SK-N-SH (cell line): ENCODE measurements around the gene PRKN. TPM values are rescaled to one million over a fixed set of nuclear protein-coding genes. Genes with fewer than 3 reads are reported as not detected.

Source experiments
- CTCF ChIA-PET: fragments of 300-600, 350-600 bp; formaldehyde crosslinking; extraction: SDS; loops from one replicate; lab custom pipeline; 2021; lab: Yijun Ruan, JAX
- POLR2A ChIA-PET: fragments of 350-600 bp; sonication (Branson Sonifier 250); formaldehyde crosslinking; extraction: SDS; loops from one replicate; lab custom pipeline; 2020; ENCODE audit warnings: antibody characterized with exemption, inconsistent platforms; lab: Yijun Ruan, JAX
- DNase-seq: peaks from one replicate; pipeline ENCODE4 v3.0.0; 2012
- H2AFZ ChIP-seq: fragments of 200-600 bp; sonication (generic); 2 replicates; pipeline ENCODE4 v1.8.1; 2016; ENCODE audit warnings: antibody characterized with exemption, mild to moderate bottlenecking, low read depth
- H3F3A ChIP-seq: fragments of 200-600 bp; sonication (generic); replicated peaks from 2 replicates; pipeline ENCODE3; 2016; ENCODE audit warnings: antibody characterized with exemption, mild to moderate bottlenecking; ENCODE audit not compliant: insufficient read depth
- H3K27ac ChIP-seq, 2 experiments: fragments of 200-500 bp in 1 of 2; fragments of 200-600 bp in 1 of 2; sonication (Bioruptor generic) in 1 of 2; sonication (generic), shearing (Covaris generic) in 1 of 2; 2 replicates each; pipeline versions ENCODE4 v1.5.1 to v1.6.1; 2014 to 2016; ENCODE audit warnings: low read depth in 2 of 2, inconsistent platforms in 1 of 2, low read length in 1 of 2, mild to moderate bottlenecking in 1 of 2, mixed read lengths in 1 of 2
- H3K27me3 ChIP-seq: fragments of 200-600 bp; sonication (generic), shearing (Covaris generic); 2 replicates; pipeline ENCODE4 v1.6.1; 2016; ENCODE audit warnings: mixed run types; ENCODE audit not compliant: insufficient read depth
- H3K36me3 ChIP-seq, 2 experiments: fragments of 200-500 bp in 1 of 2; fragments of 200-600 bp in 1 of 2; sonication (Bioruptor generic) in 1 of 2; sonication (generic) in 1 of 2; replicated peaks in 1 of 2; 2 replicates each; pipeline versions ENCODE3 to v1.5.1; 2014 to 2016; ENCODE audit warnings: low read length in 1 of 2, mild to moderate bottlenecking in 1 of 2; ENCODE audit not compliant: insufficient read depth in 2 of 2, control insufficient read depth in 1 of 2
- H3K4me1 ChIP-seq, 2 experiments: fragments of 200-500 bp in 1 of 2; fragments of 200-600 bp in 1 of 2; sonication (Bioruptor generic) in 1 of 2; sonication (generic), shearing (Covaris generic) in 1 of 2; 2 replicates each; pipeline versions ENCODE4 v1.5.1 to v1.6.1; 2014 to 2016; ENCODE audit warnings: low read depth in 1 of 2, low read length in 1 of 2, mixed run types in 1 of 2; ENCODE audit not compliant: insufficient read depth in 2 of 2, control insufficient read depth in 1 of 2
- H3K4me2 ChIP-seq: fragments of 200-600 bp; sonication (generic), shearing (Covaris generic); 2 replicates; pipeline ENCODE4 v1.6.1; 2017; ENCODE audit warnings: mixed run types
- H3K4me3 ChIP-seq, 2 experiments: fragments of 200-500 bp in 1 of 2; fragments of 200-600 bp in 1 of 2; sonication (Bioruptor generic) in 1 of 2; sonication (generic), shearing (Covaris generic) in 1 of 2; 2 replicates each; pipeline versions ENCODE4 v1.5.1 to v1.8.1; 2014 to 2016; ENCODE audit warnings: low read depth in 2 of 2, inconsistent platforms in 1 of 2, low read length in 1 of 2, mild to moderate bottlenecking in 1 of 2, mixed read lengths in 1 of 2, moderate library complexity in 1 of 2
- H3K79me2 ChIP-seq: fragments of 200-600 bp; sonication (generic); 2 replicates; pipeline ENCODE4 v1.8.1; 2017; ENCODE audit warnings: mild to moderate bottlenecking; ENCODE audit not compliant: insufficient read depth
- H3K9ac ChIP-seq: fragments of 200-600 bp; sonication (generic); 2 replicates; pipeline ENCODE4 v1.6.1; 2017; ENCODE audit warnings: mixed run types
- H3K9me2 ChIP-seq: fragments of 200-600 bp; sonication (generic); 2 replicates; pipeline ENCODE4 v1.6.1; 2017; ENCODE audit warnings: mixed run types
- H3K9me3 ChIP-seq: fragments of 200-600 bp; sonication (generic); 2 replicates; pipeline ENCODE4 v1.6.1; 2017; ENCODE audit warnings: mixed run types, mild to moderate bottlenecking, moderate library complexity
- H4K20me1 ChIP-seq: fragments of 200-600 bp; sonication (generic); 2 replicates; pipeline ENCODE4 v1.6.1; 2017; ENCODE audit warnings: mild to moderate bottlenecking, mixed run types; ENCODE audit not compliant: insufficient read depth
- FOSL2 ChIP-seq: IDR thresholded peaks from 2 replicates; pipeline ENCODE4 v1.4.0; 2012; ENCODE audit warnings: low read depth, mild to moderate bottlenecking, moderate library complexity, borderline replicate concordance
- FOXJ3 ChIP-seq: sonication (generic); formaldehyde crosslinking; IDR thresholded peaks from 2 replicates; pipeline ENCODE4 v1.5.1; 2020; ENCODE audit warnings: mild to moderate bottlenecking, missing genetic modification reagents
- FOXM1 ChIP-seq: IDR thresholded peaks from 2 replicates; pipeline ENCODE4 v1.4.0; 2012; ENCODE audit warnings: low read depth, mild to moderate bottlenecking
- GABPA ChIP-seq: IDR thresholded peaks from 2 replicates; pipeline ENCODE4 v1.4.0; 2012; ENCODE audit warnings: low read depth, mild to moderate bottlenecking
- GATA2 ChIP-seq: sonication (generic); formaldehyde crosslinking; IDR thresholded peaks from 2 replicates; pipeline ENCODE4 v1.5.0; 2020; ENCODE audit warnings: mild to moderate bottlenecking, missing genetic modification reagents
- IRF3 ChIP-seq: fragments of 150-350 bp; IDR thresholded peaks from 2 replicates; pipeline ENCODE4 v1.6.1; 2016; ENCODE audit warnings: mild to moderate bottlenecking, low read depth, low read length
- MXI1 ChIP-seq: IDR thresholded peaks from 2 replicates; pipeline ENCODE4 v1.6.1; 2012; ENCODE audit warnings: mild to moderate bottlenecking, low read depth, low read length, improper control_type of control experiment
- NFIC ChIP-seq: IDR thresholded peaks from 2 replicates; pipeline ENCODE4 v1.4.0; 2012; ENCODE audit warnings: borderline replicate concordance
- NRF1 ChIP-seq: IDR thresholded peaks from 2 replicates; pipeline ENCODE4 v1.6.1; 2012; ENCODE audit warnings: low read depth, mild to moderate bottlenecking, low read length
- POLR2AphosphoS5 ChIP-seq: IDR thresholded peaks from 2 replicates; pipeline ENCODE4 v1.6.1; 2012; ENCODE audit warnings: low read depth, low read length
- SIN3A ChIP-seq: IDR thresholded peaks from 2 replicates; pipeline ENCODE4 v1.6.1; 2012; ENCODE audit warnings: low read depth, mild to moderate bottlenecking, low read length, moderate library complexity, borderline replicate concordance
- TAF1 ChIP-seq: IDR thresholded peaks from 2 replicates; pipeline ENCODE4 v1.6.1; 2012; ENCODE audit warnings: low read depth, mild to moderate bottlenecking, low read length, moderate library complexity, borderline replicate concordance
- YY1 ChIP-seq: IDR thresholded peaks from 2 replicates; pipeline ENCODE4 v1.4.0; 2012; ENCODE audit warnings: low read depth, mild to moderate bottlenecking
- WGBS: methylation state at CpG from one replicate; pipeline ENCODE4 v1.1.6; 2017; ENCODE audit warnings: low lambda C conversion rate; 5-methylcytosine and 5-hydroxymethylcytosine counted together
- polyA plus RNA-seq, 3 experiments: library from polyadenylated mRNA; depleted of rRNA; stranded (reverse); fragments of >200 nt; gene quantifications; 2 replicates each; pipeline ENCODE4 v1.2.3, GENCODE V29; 2012
- TF ChIP-seq, protein P1 (sequence below): IDR thresholded peaks from 2 replicates; pipeline ENCODE4 v1.6.1; 2012; ENCODE audit warnings: mild to moderate bottlenecking, low read depth, low read length, moderate library complexity

Gene PRKN
- polyA plus RNA-seq, 1 of the 3 experiments (the other 2 are of a cell fraction), result 0.76 TPM

GRCh38 chr6:162596676-162597075, 130.9 kb downstream of the PRKN start:
- H3K27me3 ChIP-seq, result no peaks in the 10 kb centered on the region
- ChIA-PET CTCF (no interaction called here), POLR2A (no interaction called here)
- H3K9me2 ChIP-seq, result no peaks in the 10 kb centered on the region
- H3K9ac ChIP-seq, result no peak overlapping the region
- H3K4me3 ChIP-seq, result no peak overlapping the region
- 73% methylated on average over 5 of the region's 5 CpGs for WGBS
- H3K36me3 ChIP-seq, result no peaks in the 10 kb centered on the region
- TF ChIP-seq GABPA (no peak), IRF3 (no peak), SIN3A (no peak), YY1 (no peak), MXI1 (no peak), FOXM1 (no peak), NFIC (no peak), FOSL2 (no peak)
- TF ChIP-seq, protein P1, sequence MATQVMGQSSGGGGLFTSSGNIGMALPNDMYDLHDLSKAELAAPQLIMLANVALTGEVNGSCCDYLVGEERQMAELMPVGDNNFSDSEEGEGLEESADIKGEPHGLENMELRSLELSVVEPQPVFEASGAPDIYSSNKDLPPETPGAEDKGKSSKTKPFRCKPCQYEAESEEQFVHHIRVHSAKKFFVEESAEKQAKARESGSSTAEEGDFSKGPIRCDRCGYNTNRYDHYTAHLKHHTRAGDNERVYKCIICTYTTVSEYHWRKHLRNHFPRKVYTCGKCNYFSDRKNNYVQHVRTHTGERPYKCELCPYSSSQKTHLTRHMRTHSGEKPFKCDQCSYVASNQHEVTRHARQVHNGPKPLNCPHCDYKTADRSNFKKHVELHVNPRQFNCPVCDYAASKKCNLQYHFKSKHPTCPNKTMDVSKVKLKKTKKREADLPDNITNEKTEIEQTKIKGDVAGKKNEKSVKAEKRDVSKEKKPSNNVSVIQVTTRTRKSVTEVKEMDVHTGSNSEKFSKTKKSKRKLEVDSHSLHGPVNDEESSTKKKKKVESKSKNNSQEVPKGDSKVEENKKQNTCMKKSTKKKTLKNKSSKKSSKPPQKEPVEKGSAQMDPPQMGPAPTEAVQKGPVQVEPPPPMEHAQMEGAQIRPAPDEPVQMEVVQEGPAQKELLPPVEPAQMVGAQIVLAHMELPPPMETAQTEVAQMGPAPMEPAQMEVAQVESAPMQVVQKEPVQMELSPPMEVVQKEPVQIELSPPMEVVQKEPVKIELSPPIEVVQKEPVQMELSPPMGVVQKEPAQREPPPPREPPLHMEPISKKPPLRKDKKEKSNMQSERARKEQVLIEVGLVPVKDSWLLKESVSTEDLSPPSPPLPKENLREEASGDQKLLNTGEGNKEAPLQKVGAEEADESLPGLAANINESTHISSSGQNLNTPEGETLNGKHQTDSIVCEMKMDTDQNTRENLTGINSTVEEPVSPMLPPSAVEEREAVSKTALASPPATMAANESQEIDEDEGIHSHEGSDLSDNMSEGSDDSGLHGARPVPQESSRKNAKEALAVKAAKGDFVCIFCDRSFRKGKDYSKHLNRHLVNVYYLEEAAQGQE, result no peak
- no peak overlapping the region for H2AFZ ChIP-seq
- no peaks in the 10 kb centered on the region for H3K9me3 ChIP-seq
- H3K27ac ChIP-seq, result no peak overlapping the region
- no peaks in the 10 kb centered on the region for H3F3A ChIP-seq
- H3K4me1 ChIP-seq, result peaks cover 0 to 2% of the 10 kb centered on the region in 2 experiments; a peak in 1 of 4 replicates
- DNase-seq, result no peak
- no peaks in the 10 kb centered on the region for H4K20me1 ChIP-seq
- no peak overlapping the region for H3K4me2 ChIP-seq
- no peaks in the 10 kb centered on the region for H3K79me2 ChIP-seq

- DNase-seq, result no peak
- no peak overlapping the region for H3K9ac ChIP-seq
- no peaks in the 10 kb centered on the region for H3F3A ChIP-seq
- H3K27ac ChIP-seq, result no peak overlapping the region
- TF ChIP-seq NFIC (no peak), FOXJ3 (no peak), TAF1 (no peak), MXI1 (no peak), FOSL2 (no peak), SIN3A (no peak), FOXM1 (no peak), POLR2AphosphoS5 (no peak), NRF1 (no peak), GATA2 (CRISPR knock-in tag) (no peak)
- no peaks in the 10 kb centered on the region for H3K9me2 ChIP-seq
- H2AFZ ChIP-seq, result no peak overlapping the region
- H3K4me1 ChIP-seq, result peaks cover 0 to 2% of the 10 kb centered on the region in 2 experiments; a peak in 1 of 4 replicates
- H4K20me1 ChIP-seq, result no peaks in the 10 kb centered on the region
- H3K9me3 ChIP-seq, result no peaks in the 10 kb centered on the region
- POLR2A ChIA-PET, result no interaction called here
- H3K79me2 ChIP-seq, result no peaks in the 10 kb centered on the region
- no peak overlapping the region for H3K4me3 ChIP-seq
- CTCF ChIA-PET, result no interaction called here
- no peaks in the 10 kb centered on the region for H3K27me3 ChIP-seq
- no peaks in the 10 kb centered on the region for H3K36me3 ChIP-seq
- H3K4me2 ChIP-seq, result no peak overlapping the region
Measured at GRCh38 chr6:162591517-162591916, 136.0 kb downstream of the PRKN start.
